K562 (cell line): ENCODE measurements around the gene ATXN3. TPM values are rescaled to one million over a fixed set of nuclear protein-coding genes. Genes with fewer than 3 reads are reported as not detected.
A peak's percentile ranks its signal among the peaks of the same experiment; 100 is the strongest.

Experiments
- ATAC-seq: fragments of 200-7000 bp; cut with Tn5 transposase; 3 replicates; pipeline ENCODE4 v1.9.1; 2020; ENCODE audit warnings: moderate library complexity
- BruUV-seq: library from RNA; stranded (reverse); fragments of 400-500 nt; replicated peaks from 2 replicates; lab custom pipeline; 2021; lab: Mats Ljungman, UMichigan
- CTCF ChIA-PET: fragments of 300-600 bp; formaldehyde crosslinking; extraction: SDS; loops from one replicate; lab custom pipeline; 2021; ENCODE audit warnings: low intra/inter-chr PET ratio; lab: Yijun Ruan, JAX
- POLR2A ChIA-PET: fragments of 300-600, 350-650 bp; sonication (Branson Sonifier 250); formaldehyde crosslinking; extraction: SDS; loops from one replicate; lab custom pipeline; 2021; ENCODE audit warnings: antibody characterized with exemption, inconsistent platforms; lab: Yijun Ruan, JAX
- DNase-seq, 4 experiments: peaks; one replicate each; pipeline versions ENCODE4 v3.0.0 to v3.0.0-alpha.2; 2011 to 2018; ENCODE audit warnings: low spot score in 3 of 4, mixed read lengths in 3 of 4; ENCODE audit errors: extremely low read depth in 1 of 4
- FAIRE-seq: peaks from 2 replicates; lab custom pipeline; 2011; peaks lifted over from hg19 to GRCh38; lab: Jason Lieb, UNC
- H2AFZ ChIP-seq: 2 replicates; pipeline ENCODE4 v1.6.0; 2011; ENCODE audit warnings: low read depth, low read length, control low read depth, inconsistent platforms
- H3K27ac ChIP-seq: fragments of 200-600 bp; 3 replicates; pipeline ENCODE4 v1.8.0; 2011; ENCODE audit warnings: low read depth, mild to moderate bottlenecking, control low read depth, inconsistent platforms, low read length, moderate library complexity, mixed read lengths; ENCODE audit errors: extremely low read depth
- H3K27me3 ChIP-seq, 2 experiments: fragments of 300-600 bp in 1 of 2; 2 replicates in 1 of 2; 3 replicates in 1 of 2; pipeline versions ENCODE4 v1.6.0 to v1.8.0; 2011; ENCODE audit warnings: inconsistent platforms in 2 of 2, low read length in 2 of 2, mild to moderate bottlenecking in 1 of 2, mixed read lengths in 1 of 2, moderate library complexity in 1 of 2; ENCODE audit not compliant: control insufficient read depth in 2 of 2, insufficient read depth in 2 of 2
- H3K36me3 ChIP-seq: fragments of 300-600 bp; 3 replicates; pipeline ENCODE4 v1.8.0; 2011; ENCODE audit warnings: mild to moderate bottlenecking, low read length, inconsistent platforms; ENCODE audit not compliant: control insufficient read depth, insufficient read depth
- H3K4me1 ChIP-seq, 2 experiments: fragments of 200-600 bp in 1 of 2; replicated peaks in 1 of 2; 2 replicates in 1 of 2; 3 replicates in 1 of 2; pipeline versions ENCODE4 v1.5.1 to v1.8.0; 2011; ENCODE audit warnings: inconsistent platforms in 2 of 2, low read length in 2 of 2, mild to moderate bottlenecking in 1 of 2, mixed read lengths in 1 of 2, moderate library complexity in 1 of 2; ENCODE audit not compliant: control insufficient read depth in 2 of 2, insufficient read depth in 2 of 2
- H3K4me2 ChIP-seq: 2 replicates; pipeline ENCODE4 v1.6.1; 2011; ENCODE audit warnings: low read length, control low read depth, inconsistent platforms, mixed read lengths; ENCODE audit not compliant: insufficient read depth
- H3K4me3 ChIP-seq: fragments of 200-600 bp; sonication (generic), shearing (Covaris generic); 2 replicates; pipeline ENCODE4 v1.5.1; 2016; ENCODE audit warnings: control low read depth, inconsistent platforms
- H3K79me2 ChIP-seq: fragments of 200-600 bp; 3 replicates; pipeline ENCODE4 v1.8.0; 2011; ENCODE audit warnings: low read length, inconsistent platforms; ENCODE audit not compliant: control insufficient read depth, insufficient read depth
- H3K9ac ChIP-seq, 2 experiments: 2 replicates each; pipeline versions ENCODE4 v1.6.0 to v1.6.1; 2011; ENCODE audit warnings: low read depth in 2 of 2, low read length in 2 of 2, control low read depth in 1 of 2, inconsistent platforms in 1 of 2, mild to moderate bottlenecking in 1 of 2, mixed read lengths in 1 of 2; ENCODE audit not compliant: insufficient read depth in 1 of 2
- H3K9me1 ChIP-seq: one replicate; pipeline ENCODE4 v1.6.0; 2011; ENCODE audit warnings: inconsistent platforms, mild to moderate bottlenecking, low read length, moderate library complexity; ENCODE audit not compliant: control insufficient read depth, insufficient read depth
- H3K9me3 ChIP-seq: replicated peaks from 2 replicates; pipeline ENCODE4 v1.5.1; 2011; ENCODE audit warnings: low read depth, low read length, inconsistent platforms; ENCODE audit not compliant: control insufficient read depth, insufficient read depth
- H4K20me1 ChIP-seq: replicated peaks from 2 replicates; pipeline ENCODE4 v1.6.1; 2011; ENCODE audit warnings: low read length, inconsistent platforms, mixed read lengths; ENCODE audit not compliant: control insufficient read depth, insufficient read depth
- CC2D1A ChIP-seq: fragments of 450-650 bp; IDR thresholded peaks from 2 replicates; pipeline ENCODE4 v1.6.1; 2017; ENCODE audit warnings: mild to moderate bottlenecking
- GTF2E2 ChIP-seq: fragments of 200-800 bp; sonication (Bioruptor generic); IDR thresholded peaks from 2 replicates; pipeline ENCODE4 v1.6.1; 2016; ENCODE audit warnings: missing genetic modification characterization, missing compliant biosample characterization
- HNRNPL ChIP-seq: fragments of 200-400 bp; formaldehyde crosslinking; IDR thresholded peaks from 2 replicates; pipeline ENCODE4 v1.6.1; 2017; ENCODE audit warnings: low read depth, mild to moderate bottlenecking, low read length
- PHF8 ChIP-seq: fragments of 200-600 bp; sonication (generic); IDR thresholded peaks from 2 replicates; pipeline ENCODE4 v1.6.1; 2012; ENCODE audit warnings: mixed run types, mild to moderate bottlenecking, inconsistent platforms, low read length, moderate library complexity, borderline replicate concordance
- POLR2A ChIP-seq: fragments of 450-650 bp; conservative IDR thresholded peaks from 2 replicates; pipeline ENCODE4 v1.6.1; 2016
- RFX1 ChIP-seq: fragments of 450-650 bp; IDR thresholded peaks from 2 replicates; pipeline ENCODE4 v1.6.1; 2016; ENCODE audit warnings: mild to moderate bottlenecking, moderate library complexity
- THRAP3 ChIP-seq: fragments of 450-650 bp; IDR thresholded peaks from 2 replicates; pipeline ENCODE4 v1.6.1; 2016; ENCODE audit warnings: mild to moderate bottlenecking, inconsistent platforms, borderline replicate concordance
- ZNF175 ChIP-seq: fragments of 200-800 bp; sonication (Bioruptor generic); IDR thresholded peaks from 2 replicates; pipeline ENCODE4 v1.6.1; 2016; ENCODE audit warnings: low read depth, mild to moderate bottlenecking, missing genetic modification characterization, missing compliant biosample characterization
- WGBS: fragments of 100-300 bp; shearing (Covaris generic); methylation state at CpG from one replicate; pipeline ENCODE4 v1.1.6; 2016; ENCODE audit warnings: low coverage, mixed read lengths; ENCODE audit not compliant: insufficient coverage; ENCODE audit errors: missing lambda C conversion rate; 5-methylcytosine and 5-hydroxymethylcytosine counted together
- in situ Hi-C: fragments of 300-500 bp; cut with MboI; formaldehyde crosslinking; loops from 4 replicates; pipeline ENCODE4 v1.15.0; 2018; ENCODE audit warnings: inconsistent platforms, mixed read lengths
- intact Hi-C: fragments of 100-400 bp; cut with micrococcal nuclease; formaldehyde crosslinking; loops from 2 replicates; pipeline ENCODE4 v1.14.2; 2022
- polyA plus RNA-seq, 8 experiments: library from polyadenylated mRNA; depleted of rRNA in 4 of 8; stranded (reverse) in 5 of 8; unstranded in 3 of 8; fragments of >200 nt; fragmentation: Nextera tagmentation in 2 of 8; fragmentation: Illumina TruSeq in 1 of 8; extraction: Ambion mirVana in 2 of 8; extraction: Trizol in 1 of 8; gene quantifications; 2 replicates each; pipeline versions ENCODE4 v1.2.1 to v1.2.3, GENCODE V29; 2011 to 2014; ENCODE audit warnings: inconsistent platforms in 1 of 8, missing spikeins in 1 of 8
- total RNA-seq, 7 experiments: library from RNA; depleted of rRNA in 6 of 7; stranded (reverse); fragments of >200 nt in 6 of 7; fragmentation: Illumina TruSeq in 2 of 7; extraction: Trizol in 2 of 7; gene quantifications; 2 replicates each; pipeline versions ENCODE4 v1.2.1 to v1.2.3, GENCODE V29; 2011 to 2021; ENCODE audit warnings: low replicate concordance in 1 of 7
- TF ChIP-seq, protein P1 (sequence below): fragments of 450-650 bp; conservative IDR thresholded peaks from 2 replicates; pipeline ENCODE4 v1.6.1; 2016; ENCODE audit warnings: missing genetic modification characterization, low read depth, mild to moderate bottlenecking, control low read depth, missing compliant biosample characterization

The ATXN3 gene
- total and polyA plus RNA-seq, 9 of the 15 experiments (the other 6 are each of a cell fraction or from before 2014, with no cell fraction given) = 11.3 to 25.0 (median 14.6) TPM

GRCh38 chr14:92121207-92121669 is 14.9 kb upstream of the ATXN3 start (continued):
- TF ChIP-seq, protein P1, sequence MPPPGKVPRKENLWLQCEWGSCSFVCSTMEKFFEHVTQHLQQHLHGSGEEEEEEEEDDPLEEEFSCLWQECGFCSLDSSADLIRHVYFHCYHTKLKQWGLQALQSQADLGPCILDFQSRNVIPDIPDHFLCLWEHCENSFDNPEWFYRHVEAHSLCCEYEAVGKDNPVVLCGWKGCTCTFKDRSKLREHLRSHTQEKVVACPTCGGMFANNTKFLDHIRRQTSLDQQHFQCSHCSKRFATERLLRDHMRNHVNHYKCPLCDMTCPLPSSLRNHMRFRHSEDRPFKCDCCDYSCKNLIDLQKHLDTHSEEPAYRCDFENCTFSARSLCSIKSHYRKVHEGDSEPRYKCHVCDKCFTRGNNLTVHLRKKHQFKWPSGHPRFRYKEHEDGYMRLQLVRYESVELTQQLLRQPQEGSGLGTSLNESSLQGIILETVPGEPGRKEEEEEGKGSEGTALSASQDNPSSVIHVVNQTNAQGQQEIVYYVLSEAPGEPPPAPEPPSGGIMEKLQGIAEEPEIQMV = peak; percentile 80
- TF ChIP-seq GTF2E2 (no peak), POLR2A (peak; percentile 79; the same call in 1 of the 2 replicates), PHF8 (peak; percentile 75), CC2D1A (peak; percentile 83)

DNA sequence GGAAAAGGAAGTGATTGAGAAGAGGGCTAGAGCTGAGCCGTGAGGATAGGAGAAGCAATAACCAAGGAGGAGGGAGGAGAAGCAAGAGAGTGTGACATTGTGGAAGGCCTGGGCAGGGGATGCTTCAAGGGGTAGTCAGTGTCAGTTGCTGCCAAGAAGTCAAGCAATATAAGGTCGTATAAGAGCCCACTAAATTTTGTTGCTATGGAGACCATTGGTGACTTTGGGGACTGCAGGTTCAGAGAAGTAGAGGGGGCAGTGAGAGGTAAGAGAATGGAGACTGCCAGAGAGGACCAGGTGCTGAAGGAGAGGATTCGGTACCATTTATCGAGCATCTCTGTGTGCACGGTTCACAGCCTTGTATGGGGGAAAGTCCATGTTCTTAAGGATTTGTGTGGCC is 3.1 kb upstream of the ATXN3 start:
- H3K4me3 ChIP-seq = no peak overlapping the region
- no peaks in the 10 kb centered on the region for H3K9me1 ChIP-seq
- peak overlapping the region; percentile 50; the same call in 1 of the 2 replicates for H2AFZ ChIP-seq
- H3K4me1 ChIP-seq = peaks cover 5 to 7% of the 10 kb centered on the region in 2 experiments; a peak in 4 of 5 replicates
- H3K27ac ChIP-seq = no peak overlapping the region
- no peak overlapping the region for H3K9ac ChIP-seq
- POLR2A ChIA-PET = interaction anchor here (1.7 to 5.2 kb wide), 2 partner anchors 10 to 13 kb away, joined by 8 to 47 read pairs; partner anchors contain the start of genes CPSF2 and NDUFB1
- ATAC-seq (no peak), DNase-seq (no peak), FAIRE-seq (no peak)
- 86% methylated on average over 4 of the region's 5 CpGs for WGBS
- peaks cover 16% of the 10 kb centered on the region for H3K79me2 ChIP-seq
- intact Hi-C loops (no loop called here), in situ Hi-C loops (no loop called here)
- TF ChIP-seq HNRNPL = no peak
- TF ChIP-seq RFX1 = peak; percentile 66
- no peak for TF ChIP-seq THRAP3
- 0 out of 2 replicates have a peak, but pooled peaks have one; percentile 33 for TF ChIP-seq ZNF175
- no peaks in the 10 kb centered on the region for H4K20me1 ChIP-seq
- no peaks in the 10 kb centered on the region for H3K27me3 ChIP-seq
- no peak overlapping the region for H3K4me2 ChIP-seq
- H3K9me3 ChIP-seq = no peaks in the 10 kb centered on the region
- H3K36me3 ChIP-seq = no peaks in the 10 kb centered on the region
- BruUV-seq = no TSS peak
- CTCF ChIA-PET = no interaction called here
